Fibroblast of skin of left quadriceps (primary cell): ENCODE results near the gene AFF3.
"Not testable (repeated sequence)": the region's sequence is repeated elsewhere in the genome, so short reads cannot be mapped to it uniquely, and the experiment has no call there.

Experiments used
- DNase-seq, 2 experiments: peaks; one replicate each; pipeline ENCODE4 v3.0.0-alpha.2; 2013; ENCODE audit warnings: low read depth in 2 of 2

Gene AFF3

GRCh38 chr2:99789849-99790248 lies 352.5 kb downstream of the AFF3 start:
- DNase-seq, result no peak

- DNase-seq, result no peak
These were observed 354.5 kb downstream of the AFF3 start for GRCh38 chr2:99787769-99788382.

DNA sequence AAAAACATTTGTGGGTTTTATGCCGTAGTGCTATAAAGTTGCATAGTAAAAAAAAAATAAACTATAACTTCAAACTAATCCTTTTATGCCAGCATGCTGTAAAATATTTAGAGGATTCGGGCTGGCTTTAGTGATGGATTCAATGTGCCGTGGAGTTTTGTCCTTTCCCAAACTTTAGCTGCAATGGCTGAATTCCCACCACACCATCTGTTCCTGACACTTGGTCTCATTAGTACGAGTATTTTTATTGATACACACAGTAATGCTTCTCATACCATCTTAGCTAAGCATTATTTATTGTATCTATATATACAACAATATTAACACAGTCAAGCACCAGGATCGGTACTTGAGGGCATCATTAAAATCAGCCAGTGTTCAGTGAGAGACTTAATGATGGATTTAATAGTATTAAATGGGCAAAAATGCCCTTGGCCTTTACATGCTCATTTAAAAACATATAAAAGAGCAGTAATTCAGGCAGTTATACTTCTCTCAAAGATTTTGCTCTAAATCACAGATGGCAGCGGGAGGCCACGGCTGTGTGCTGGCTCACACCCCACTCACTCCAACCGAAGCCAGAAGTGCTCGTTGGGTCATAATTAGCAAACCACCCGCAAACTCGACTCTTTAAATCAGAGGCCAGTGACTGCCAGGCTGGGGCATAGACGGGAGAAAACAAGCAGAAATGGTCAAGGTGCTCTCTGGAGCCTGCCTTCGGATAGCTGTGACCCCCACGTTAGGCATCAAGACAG lies 355.6 kb downstream of the AFF3 start:
- DNase-seq, result no peak

DNA sequence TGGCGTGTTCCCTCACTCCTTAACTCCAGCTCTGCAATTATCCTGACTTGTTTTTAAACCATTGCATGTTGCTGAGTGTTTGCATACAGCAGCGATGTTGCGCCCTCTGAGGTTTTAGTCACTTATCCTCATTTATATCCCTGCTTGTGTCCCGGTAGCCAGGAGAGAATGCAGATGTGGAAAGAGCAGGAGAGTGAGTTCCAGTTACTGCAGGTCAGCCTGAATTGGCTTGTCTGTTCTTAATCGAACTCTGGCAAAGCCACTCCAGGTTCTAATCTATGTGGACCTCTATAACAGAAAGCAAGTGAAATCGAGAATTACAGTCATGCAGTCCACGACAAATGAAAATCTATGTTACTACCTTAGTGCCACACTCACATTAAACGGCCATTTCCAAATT lies 357.4 kb downstream of the AFF3 start:
- no peak for DNase-seq

DNA sequence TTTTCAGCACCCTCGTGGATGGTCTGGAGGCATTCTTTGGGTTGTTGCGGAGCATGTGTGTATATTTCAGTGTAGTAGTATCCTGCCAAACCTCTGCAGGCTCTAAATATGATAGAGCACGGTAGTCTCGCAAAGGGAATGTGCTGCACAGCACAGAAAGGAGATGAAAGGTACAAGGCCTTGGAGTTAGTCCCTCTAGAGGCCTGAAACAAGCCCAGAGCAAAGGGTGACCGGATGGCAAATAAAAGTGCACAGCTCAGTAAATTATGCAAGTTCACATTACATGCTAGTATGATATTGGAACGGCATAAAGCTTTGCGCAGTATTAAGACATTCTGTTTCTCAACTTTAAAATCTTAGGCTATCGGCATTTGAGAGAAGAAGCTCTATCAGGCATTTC lies 358.1 kb downstream of the AFF3 start:
- no peak for DNase-seq

- DNase-seq, result no peak
These were observed 362.1 kb downstream of the AFF3 start for GRCh38 chr2:99780276-99780675.

DNA sequence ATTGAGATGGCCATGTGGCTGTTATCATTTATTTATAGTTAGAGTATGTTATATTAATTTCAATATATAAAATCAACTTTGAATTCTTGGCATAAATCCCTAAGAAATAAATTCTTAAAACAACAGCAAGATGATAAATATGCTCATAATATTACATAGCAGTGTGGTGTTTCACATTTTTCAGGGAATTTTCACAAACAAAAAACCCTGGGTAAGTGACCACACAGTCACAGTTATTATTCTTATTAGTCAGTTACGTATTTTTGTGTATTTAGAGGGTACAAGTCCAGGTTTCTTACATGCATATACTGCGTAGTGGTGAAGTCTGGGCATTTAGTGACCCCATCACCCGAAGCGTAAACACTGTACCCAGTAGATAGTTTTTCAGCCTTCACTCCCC lies 363.1 kb downstream of the AFF3 start:
- no peak for DNase-seq

GRCh38 chr2:99777656-99778290 lies 364.6 kb downstream of the AFF3 start:
- DNase-seq, result no peak

- DNase-seq, result peak in 1 of 2 experiments; percentile 12
These were observed 365.3 kb downstream of the AFF3 start for GRCh38 chr2:99776906-99777646.

DNA sequence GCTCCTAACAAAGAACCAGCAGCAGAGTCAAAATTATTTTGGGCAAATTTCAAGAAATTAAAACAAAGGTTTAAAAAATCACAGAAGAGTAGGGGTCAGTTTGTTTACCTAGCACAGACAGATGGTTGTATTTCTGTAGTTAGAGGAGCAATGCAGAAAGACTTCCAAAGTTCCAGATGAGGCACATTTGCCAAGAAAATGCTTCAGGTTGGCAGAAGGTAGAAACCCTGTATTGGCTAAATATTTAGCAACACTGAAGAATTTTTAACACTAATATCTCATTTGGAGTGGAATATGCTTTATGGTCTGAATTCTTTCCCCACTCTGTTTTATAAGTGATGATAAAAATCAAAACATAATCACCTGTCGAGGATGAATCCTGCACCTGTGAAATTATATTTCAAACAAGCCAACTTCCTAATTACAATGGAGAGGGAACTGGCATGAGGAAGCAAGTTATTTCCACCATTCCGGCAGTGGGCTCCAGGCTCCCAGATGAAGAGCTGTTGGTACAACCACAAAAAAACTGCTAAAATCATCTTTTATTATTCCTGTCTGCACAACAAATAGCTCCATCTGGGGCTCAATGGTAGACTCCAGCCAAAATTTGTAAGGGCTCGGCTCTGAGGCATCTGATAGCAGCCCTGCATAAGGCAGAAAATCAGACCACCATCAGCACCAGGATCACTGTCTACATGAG lies 366.0 kb downstream of the AFF3 start:
- no peak for DNase-seq

- DNase-seq, result peak; percentile 49 to 56
These were observed 366.8 kb downstream of the AFF3 start for GRCh38 chr2:99775585-99775984.

DNA sequence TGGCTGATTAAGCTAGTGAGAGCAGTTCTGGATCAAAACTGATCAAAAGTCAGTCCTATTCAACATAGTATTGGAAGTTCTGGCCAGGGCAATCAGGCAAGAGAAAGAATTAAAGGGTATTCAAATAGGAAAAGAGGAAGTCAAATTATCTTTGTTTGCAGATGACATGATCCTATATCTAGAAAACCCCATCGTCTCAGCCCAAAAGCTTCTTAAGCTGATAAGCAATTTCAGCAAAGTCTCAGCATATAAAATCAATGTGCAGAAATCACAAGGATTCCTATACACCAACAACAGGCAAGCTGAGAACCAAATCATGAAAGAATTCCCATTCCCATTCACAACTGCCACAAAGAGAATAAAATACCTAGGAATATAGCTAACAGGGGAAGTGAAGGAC lies 368.7 kb downstream of the AFF3 start:
- not testable (repeated sequence) for DNase-seq

GRCh38 chr2:99772591-99773331 lies 369.6 kb downstream of the AFF3 start:
- no peak for DNase-seq

- no peak for DNase-seq
These were observed 370.6 kb downstream of the AFF3 start for GRCh38 chr2:99771681-99772333.

GRCh38 chr2:99770876-99771275 lies 371.5 kb downstream of the AFF3 start:
- no peak for DNase-seq

DNA sequence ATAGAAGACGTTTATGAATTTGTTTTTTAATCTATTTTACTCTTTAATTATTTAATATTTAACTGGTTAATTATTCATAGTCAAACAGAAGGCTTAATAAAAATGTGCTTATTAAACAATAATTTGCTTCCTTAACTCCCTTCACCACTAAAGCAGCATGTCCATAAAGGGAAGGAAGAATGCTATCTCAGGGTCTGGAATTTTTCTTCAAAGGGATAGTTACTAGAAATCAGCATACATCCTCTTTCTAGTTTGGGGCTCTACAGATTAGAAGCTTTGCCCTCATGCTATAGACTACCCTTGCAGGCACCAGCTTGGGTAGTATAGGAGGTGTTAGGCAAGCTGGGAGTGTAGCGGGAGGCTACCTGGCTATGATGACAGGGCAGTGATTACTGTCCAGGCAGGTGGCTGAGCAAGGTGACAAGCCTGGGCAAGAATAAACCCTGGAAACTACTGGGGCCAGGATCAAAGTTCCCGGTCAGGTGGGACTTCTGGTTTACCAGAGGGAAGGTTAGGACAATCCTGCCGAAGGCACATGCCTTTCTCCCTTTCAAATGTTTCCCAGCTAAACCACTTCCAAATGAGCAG lies 376.6 kb downstream of the AFF3 start:
- DNase-seq, result no peak

- no peak for DNase-seq
These were observed 378.6 kb downstream of the AFF3 start for GRCh38 chr2:99763764-99764163.

- DNase-seq, result no peak
These were observed 379.7 kb downstream of the AFF3 start for GRCh38 chr2:99762714-99763113.

GRCh38 chr2:99757611-99758114 lies 384.7 kb downstream of the AFF3 start:
- DNase-seq, result no peak

DNA sequence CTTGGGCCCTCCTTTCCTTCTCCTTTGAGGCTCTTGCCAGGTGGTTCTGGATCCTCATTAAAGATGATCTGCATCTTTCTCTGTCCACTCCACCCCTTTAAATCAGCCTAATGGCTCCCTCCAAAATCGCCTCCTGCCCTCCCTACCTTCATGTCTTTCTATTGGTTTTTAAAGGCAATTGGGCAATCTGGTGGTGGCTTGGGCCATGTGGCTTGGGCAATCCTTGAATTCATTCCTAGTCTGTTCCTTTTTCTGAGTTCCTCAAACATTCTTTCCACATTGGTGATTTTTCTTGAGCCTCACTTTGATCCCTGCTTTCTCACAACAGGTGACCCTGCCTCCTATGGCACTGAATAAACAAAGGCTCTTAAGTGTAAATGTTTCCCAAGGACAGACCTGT lies 386.3 kb downstream of the AFF3 start:
- no peak for DNase-seq
